ENCODE data around the gene ZSWIM1. TPM values are rescaled to one million over a fixed set of nuclear protein-coding genes. Genes with fewer than 3 reads are reported as not detected.
"Not testable (repeated sequence)": the region's sequence is repeated elsewhere in the genome, so short reads cannot be mapped to it uniquely, and the experiment has no call there.

Gene ZSWIM1
- total and polyA plus RNA-seq, 7 experiments from 2014 or later, result 3.2 to 16.0 (median 9.8) TPM

- no peak overlapping the region for H3K4me3 ChIP-seq (ENCODE audit: low read length)
- intact Hi-C loops (cut with micrococcal nuclease), result no loop called here
- no peak for ATAC-seq
- H3K36me3 ChIP-seq (ENCODE audit: control insufficient read depth in 2 of 3, insufficient read depth in 3 of 3, low read length in 3 of 3), result no peaks in the 10 kb centered on the region
- no peaks in the 10 kb centered on the region for H3K9me3 ChIP-seq (ENCODE audit: control insufficient read depth in 2 of 3, low read length in 3 of 3)
- Mint-ChIP-seq H3K9me3 (no peaks in the 10 kb centered on the region), H3K27ac (no peak overlapping the region), H3K27me3 (no peaks in the 10 kb centered on the region), H3K4me1 (peaks cover 0 to 9% (median 2%) of the 10 kb centered on the region in 7 donors), H3K4me3 (no peak overlapping the region), H3K36me3 (peaks cover 0 to 13% (median 3%) of the 10 kb centered on the region in 5 donors)
- H3K27ac ChIP-seq (ENCODE audit: low read depth, low read length), result no peak overlapping the region
- ChIA-PET POLR2A (interaction anchor here (1.0 to 2.7 kb wide), 3 partner anchors 10 to 14 kb away, joined by 3 to 8 read pairs (median 5); partner anchors contain the start of genes ACOT8, ZSWIM1 and ZSWIM3), CTCF (no interaction called here)
- H3K4me1 ChIP-seq (ENCODE audit: control insufficient read depth in 2 of 2, insufficient read depth in 2 of 2, low read length in 2 of 2), result no peaks in the 10 kb centered on the region
- H3K27me3 ChIP-seq (ENCODE audit: control insufficient read depth in 2 of 2, insufficient read depth in 2 of 2, low read length in 2 of 2), result no peaks in the 10 kb centered on the region
- no peak for DNase-seq
Observed at GRCh38 chr20:45867819-45868176, 13.2 kb upstream of the ZSWIM1 start.

DNA sequence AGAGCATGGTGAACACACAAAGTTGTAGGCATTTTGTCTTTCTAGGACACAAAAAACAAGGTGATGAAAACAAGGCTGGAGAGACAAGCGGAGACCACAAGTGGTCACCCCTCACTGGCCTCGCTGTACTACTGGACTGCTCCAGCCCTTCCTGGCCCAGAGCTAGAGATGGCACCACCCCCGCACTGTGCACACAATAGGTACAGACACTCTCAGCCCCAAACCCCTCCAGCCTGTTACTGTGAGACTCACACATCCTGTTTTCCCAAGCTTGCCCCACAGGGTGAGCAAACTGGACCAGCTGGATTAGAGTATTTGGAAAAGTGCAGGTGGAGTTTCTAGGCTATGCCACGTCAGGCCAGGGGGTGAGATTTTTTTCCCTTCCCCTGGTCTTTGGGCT, 8.4 kb upstream of the ZSWIM1 start:
- no peak overlapping the region for H3K4me3 ChIP-seq (ENCODE audit: low read length)
- no peak overlapping the region for H3K27ac ChIP-seq (ENCODE audit: low read depth, low read length)
- CTCF ChIA-PET, result no interaction called here
- no peak for ATAC-seq
- intact Hi-C loops (cut with micrococcal nuclease), result no loop called here
- no peaks in the 10 kb centered on the region for H3K27me3 ChIP-seq (ENCODE audit: control insufficient read depth in 2 of 2, insufficient read depth in 2 of 2, low read length in 2 of 2)
- H3K27ac Mint-ChIP-seq, result no peak overlapping the region
- no peaks in the 10 kb centered on the region for H3K9me3 ChIP-seq (ENCODE audit: control insufficient read depth in 2 of 3, low read length in 3 of 3)
- H3K27me3 Mint-ChIP-seq, result no peaks in the 10 kb centered on the region
- no peak overlapping the region for H3K4me3 Mint-ChIP-seq
- H3K36me3 Mint-ChIP-seq, result peaks cover 0 to 21% (median 11%) of the 10 kb centered on the region in 5 donors
- H3K4me1 ChIP-seq (ENCODE audit: control insufficient read depth in 2 of 2, insufficient read depth in 2 of 2, low read length in 2 of 2), result no peaks in the 10 kb centered on the region
- peaks cover 0 to 9% (median 0%) of the 10 kb centered on the region in 3 experiments for H3K36me3 ChIP-seq (ENCODE audit: control insufficient read depth in 2 of 3, insufficient read depth in 3 of 3, low read length in 3 of 3)
- H3K9me3 Mint-ChIP-seq, result no peaks in the 10 kb centered on the region
- no peak for DNase-seq
- peaks cover 0 to 4% (median 0%) of the 10 kb centered on the region in 7 donors for H3K4me1 Mint-ChIP-seq
- POLR2A ChIA-PET, result no interaction called here

- Mint-ChIP-seq H3K27ac (no peak overlapping the region), H3K4me3 (no peak overlapping the region), H3K9me3 (no peaks in the 10 kb centered on the region), H3K4me1 (peaks cover 0 to 4% (median 0%) of the 10 kb centered on the region in 7 donors), H3K27me3 (no peaks in the 10 kb centered on the region), H3K36me3 (peaks cover 0 to 17% (median 8%) of the 10 kb centered on the region in 5 donors)
- no peak for DNase-seq
- intact Hi-C loops (cut with micrococcal nuclease), result no loop called here
- H3K27me3 ChIP-seq (ENCODE audit: control insufficient read depth in 2 of 2, insufficient read depth in 2 of 2, low read length in 2 of 2), result no peaks in the 10 kb centered on the region
- no peaks in the 10 kb centered on the region for H3K4me1 ChIP-seq (ENCODE audit: control insufficient read depth in 2 of 2, insufficient read depth in 2 of 2, low read length in 2 of 2)
- ChIA-PET CTCF (no interaction called here), POLR2A (no interaction called here)
- no peak for ATAC-seq
- H3K36me3 ChIP-seq (ENCODE audit: control insufficient read depth in 2 of 3, insufficient read depth in 3 of 3, low read length in 3 of 3), result peaks cover 0 to 19% (median 7%) of the 10 kb centered on the region in 3 experiments
- H3K4me3 ChIP-seq (ENCODE audit: low read length), result no peak overlapping the region
- H3K27ac ChIP-seq (ENCODE audit: low read depth, low read length), result no peak overlapping the region
- H3K9me3 ChIP-seq (ENCODE audit: control insufficient read depth in 2 of 3, low read length in 3 of 3), result no peaks in the 10 kb centered on the region
Observed at GRCh38 chr20:45873409-45874103, 7.5 kb upstream of the ZSWIM1 start.

GRCh38 chr20:45874104-45874481, 6.9 kb upstream of the ZSWIM1 start:
- H3K9me3 Mint-ChIP-seq; DNase-seq; H3K27me3 ChIP-seq (ENCODE audit: control insufficient read depth in 2 of 2, insufficient read depth in 2 of 2, low read length in 2 of 2); H3K27ac ChIP-seq (ENCODE audit: low read depth, low read length); CTCF ChIA-PET; POLR2A ChIA-PET; ATAC-seq; H3K4me1 ChIP-seq (ENCODE audit: control insufficient read depth in 2 of 2, insufficient read depth in 2 of 2, low read length in 2 of 2); H3K27me3 Mint-ChIP-seq; intact Hi-C loops (cut with micrococcal nuclease); H3K9me3 ChIP-seq (ENCODE audit: control insufficient read depth in 2 of 3, low read length in 3 of 3); H3K4me3 ChIP-seq (ENCODE audit: low read length); H3K4me1 Mint-ChIP-seq; H3K27ac Mint-ChIP-seq; H3K4me3 Mint-ChIP-seq: not testable (repeated sequence)
- peaks cover 0 to 17% (median 8%) of the 10 kb centered on the region in 5 donors for H3K36me3 Mint-ChIP-seq
- peaks cover 0 to 21% (median 7%) of the 10 kb centered on the region in 3 experiments for H3K36me3 ChIP-seq (ENCODE audit: control insufficient read depth in 2 of 3, insufficient read depth in 3 of 3, low read length in 3 of 3)

- H3K27me3 Mint-ChIP-seq, result no peaks in the 10 kb centered on the region
- DNase-seq, result no peak
- CTCF ChIA-PET, result no interaction called here
- no peaks in the 10 kb centered on the region for H3K27me3 ChIP-seq (ENCODE audit: control insufficient read depth in 2 of 2, insufficient read depth in 2 of 2, low read length in 2 of 2)
- H3K36me3 Mint-ChIP-seq, result peaks cover 0 to 17% (median 8%) of the 10 kb centered on the region in 5 donors
- H3K4me3 ChIP-seq (ENCODE audit: low read length), result no peak overlapping the region
- POLR2A ChIA-PET, result no interaction called here
- no peaks in the 10 kb centered on the region for H3K9me3 ChIP-seq (ENCODE audit: control insufficient read depth in 2 of 3, low read length in 3 of 3)
- no peak overlapping the region for H3K4me3 Mint-ChIP-seq
- no peak overlapping the region for H3K27ac ChIP-seq (ENCODE audit: low read depth, low read length)
- peaks cover 0 to 21% (median 7%) of the 10 kb centered on the region in 3 experiments for H3K36me3 ChIP-seq (ENCODE audit: control insufficient read depth in 2 of 3, insufficient read depth in 3 of 3, low read length in 3 of 3)
- no peaks in the 10 kb centered on the region for H3K9me3 Mint-ChIP-seq
- peaks cover 0 to 4% (median 0%) of the 10 kb centered on the region in 7 donors for H3K4me1 Mint-ChIP-seq
- H3K4me1 ChIP-seq (ENCODE audit: control insufficient read depth in 2 of 2, insufficient read depth in 2 of 2, low read length in 2 of 2), result no peaks in the 10 kb centered on the region
- intact Hi-C loops (cut with micrococcal nuclease), result no loop called here
- ATAC-seq, result no peak
- H3K27ac Mint-ChIP-seq, result no peak overlapping the region
Observed at GRCh38 chr20:45874576-45874975, 6.5 kb upstream of the ZSWIM1 start.

DNA sequence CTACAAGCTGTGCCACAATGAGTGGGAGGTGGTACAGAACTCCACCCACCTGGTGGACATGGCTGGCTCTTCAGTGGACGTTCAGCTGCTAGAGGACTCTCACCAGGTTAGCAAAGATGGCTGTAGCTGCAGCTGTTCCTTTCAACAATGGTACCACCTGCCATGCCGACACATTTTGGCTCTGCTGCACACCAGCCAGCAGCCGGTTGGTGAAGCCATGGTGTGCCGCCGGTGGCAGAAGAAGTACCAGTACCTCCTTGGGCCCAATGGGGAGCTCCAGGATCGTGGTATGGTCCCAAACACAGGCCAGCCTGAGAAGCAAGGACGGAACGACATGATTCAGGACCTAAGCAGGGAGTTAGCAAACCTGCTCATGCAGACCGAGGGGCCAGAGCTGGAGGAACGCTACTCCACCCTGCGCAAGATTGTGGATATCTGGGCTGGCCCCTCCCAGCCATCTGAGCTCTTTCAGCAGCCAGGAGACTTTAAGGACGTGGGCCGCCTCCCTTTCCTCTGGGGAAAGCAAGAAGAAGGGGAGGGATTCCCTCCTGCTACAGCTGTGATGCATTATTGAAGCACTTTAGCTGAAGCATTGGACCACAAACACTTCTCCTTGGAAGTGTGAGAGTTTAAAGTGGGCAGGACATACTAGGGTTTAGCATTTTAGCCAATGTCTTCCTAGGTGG, 2.8 kb upstream of the ZSWIM1 start:
- peaks cover 8 to 9% of the 10 kb centered on the region in 2 donors for H3K4me1 ChIP-seq (ENCODE audit: control insufficient read depth in 2 of 2, insufficient read depth in 2 of 2, low read length in 2 of 2)
- Mint-ChIP-seq H3K4me1 (peaks cover 15 to 30% (median 24%) of the 10 kb centered on the region in 7 donors), H3K4me3 (no peak overlapping the region), H3K36me3 (peaks cover 0 to 19% (median 11%) of the 10 kb centered on the region in 5 donors), H3K9me3 (no peaks in the 10 kb centered on the region), H3K27me3 (no peaks in the 10 kb centered on the region), H3K27ac (no peak overlapping the region)
- H3K9me3 ChIP-seq (ENCODE audit: control insufficient read depth in 2 of 3, low read length in 3 of 3), result no peaks in the 10 kb centered on the region
- H3K4me3 ChIP-seq (ENCODE audit: low read length), result no peak overlapping the region
- DNase-seq, result no peak
- intact Hi-C loops (cut with micrococcal nuclease), result no loop called here
- no peak for ATAC-seq
- H3K27ac ChIP-seq (ENCODE audit: low read depth, low read length), result no peak overlapping the region
- ChIA-PET POLR2A (interaction anchor here (1.3 kb wide), 1 partner anchor 57 kb away, joined by 3 read pairs; no protein-coding TSS in a partner anchor), CTCF (no interaction called here)
- peaks cover 0 to 29% (median 15%) of the 10 kb centered on the region in 3 experiments for H3K36me3 ChIP-seq (ENCODE audit: control insufficient read depth in 2 of 3, insufficient read depth in 3 of 3, low read length in 3 of 3)
- H3K27me3 ChIP-seq (ENCODE audit: control insufficient read depth in 2 of 2, insufficient read depth in 2 of 2, low read length in 2 of 2), result no peaks in the 10 kb centered on the region
